Measurements from ENCODE around the gene COG5. TPM values are rescaled to one million over a fixed set of nuclear protein-coding genes. Genes with fewer than 3 reads are reported as not detected.

Gene COG5
- total RNA-seq, 1 donor from 2014 or later, result 69.9 TPM

DNA sequence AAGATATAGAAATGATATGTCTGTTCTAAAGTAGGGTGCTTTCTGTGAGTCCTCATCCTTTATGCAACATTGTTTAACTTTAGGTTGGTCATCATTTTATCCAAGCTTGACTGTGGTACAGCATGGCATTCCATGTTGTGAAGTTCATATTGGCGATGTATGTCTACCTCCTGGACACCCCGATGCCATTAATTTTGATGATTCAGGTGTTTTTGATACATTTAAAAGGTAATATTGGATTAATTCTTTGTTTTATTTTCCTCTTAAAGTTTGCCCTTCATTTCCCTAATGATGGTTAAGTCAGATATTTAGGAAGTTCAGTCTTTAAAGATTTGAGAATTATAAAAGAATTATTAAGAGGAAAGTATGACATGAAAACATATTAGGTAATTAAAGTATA is 373.6 kb downstream of the COG5 start:
- DNase-seq (ENCODE audit: low read depth), result no peak

DNA sequence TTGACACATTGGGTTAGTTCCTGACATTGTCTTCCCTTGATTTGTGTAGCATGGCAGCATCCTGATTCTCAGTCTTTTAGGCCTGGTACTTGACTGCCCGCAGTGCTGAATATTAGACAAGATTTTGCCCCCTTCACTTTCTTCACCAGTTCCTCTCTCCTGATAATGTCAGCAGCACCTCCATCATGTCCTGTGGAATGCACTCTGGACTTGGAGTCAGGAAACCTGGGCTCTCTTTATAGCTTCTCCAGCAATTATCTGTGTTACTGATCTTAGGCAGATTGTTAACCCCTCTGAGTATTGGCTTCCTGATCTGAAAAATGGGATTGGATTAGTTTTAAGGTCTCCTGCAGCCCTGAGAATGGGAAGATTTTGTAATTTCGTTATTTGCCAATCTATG is 375.9 kb downstream of the COG5 start:
- DNase-seq (ENCODE audit: low read depth), result no peak

DNA sequence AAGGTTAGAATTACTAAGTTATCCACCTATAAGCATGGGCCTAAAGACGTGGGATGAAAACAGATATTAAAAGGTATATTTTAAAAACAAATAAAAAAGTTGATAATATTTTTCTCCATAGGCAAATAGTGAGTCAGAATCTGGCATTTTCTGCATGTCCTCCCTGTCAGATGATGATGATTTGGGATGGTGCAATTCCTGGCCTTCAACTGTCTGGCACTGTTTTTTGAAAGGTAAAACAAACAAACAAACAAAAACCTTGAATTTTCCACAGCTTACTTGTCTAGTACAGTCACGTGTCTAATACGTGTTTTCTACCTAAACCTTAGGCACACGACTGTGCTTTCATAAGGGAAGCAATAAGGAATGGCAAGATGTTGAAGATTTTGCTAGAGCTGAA is 377.5 kb downstream of the COG5 start:
- no peak for DNase-seq (ENCODE audit: low read depth)

DNA sequence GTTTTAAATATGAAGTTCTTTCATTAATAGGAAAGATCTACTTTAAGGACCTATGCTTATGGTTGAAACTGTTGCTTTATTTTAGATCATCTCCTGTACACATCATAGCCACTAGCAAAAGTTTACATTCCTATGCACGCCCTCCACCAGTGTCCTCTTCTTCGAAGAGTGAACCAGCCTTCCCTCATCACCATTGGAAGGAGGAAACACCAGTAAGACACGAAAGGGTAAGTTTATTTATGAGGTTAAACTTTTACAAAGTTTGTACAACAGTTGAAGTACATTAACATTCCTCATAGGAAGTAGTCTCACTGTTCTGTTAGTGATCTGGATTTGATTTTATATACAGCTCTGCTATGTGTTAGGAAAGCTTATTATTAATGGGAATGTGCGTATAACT is 378.0 kb downstream of the COG5 start:
- no peak for DNase-seq (ENCODE audit: low read depth)

DNA sequence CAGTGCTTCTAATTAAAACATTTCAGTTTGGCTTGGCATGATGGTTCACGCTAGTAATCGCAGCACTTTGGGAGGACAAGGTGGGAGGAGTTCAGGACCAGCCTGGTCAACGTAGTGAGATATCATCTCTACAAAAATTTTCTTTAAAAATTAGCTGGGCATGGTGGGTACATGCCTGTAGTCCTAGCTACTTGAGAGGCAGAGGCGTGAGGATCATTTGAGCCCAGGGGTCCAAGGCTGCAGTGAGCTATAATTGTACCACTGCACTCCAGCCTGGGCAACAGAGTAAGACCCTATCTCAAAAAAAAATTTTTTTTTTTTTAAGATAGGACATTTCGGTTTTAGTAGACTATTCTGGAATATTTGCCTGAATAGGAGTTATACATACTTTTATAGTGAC is 382.5 kb downstream of the COG5 start:
- DNase-seq (ENCODE audit: low read depth), result no peak

DNA sequence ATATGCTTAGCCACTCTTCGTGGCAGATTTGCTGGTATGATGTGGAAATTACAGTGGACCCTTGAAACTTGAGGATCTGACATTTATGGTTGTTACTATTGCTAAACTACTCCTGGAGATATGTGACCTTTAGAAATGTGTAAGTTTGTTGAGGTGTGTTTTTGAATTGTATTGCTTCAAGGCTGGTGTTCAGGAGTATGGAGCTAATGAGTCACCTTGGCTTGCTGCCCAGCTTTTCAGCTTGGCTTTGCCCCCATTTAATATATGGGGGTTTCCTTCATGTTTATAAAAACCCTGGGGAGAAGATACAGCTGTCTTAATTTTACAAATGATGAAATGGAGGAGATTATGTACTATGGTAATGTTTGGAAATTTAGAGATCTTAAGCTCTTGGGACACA is 383.3 kb downstream of the COG5 start:
- peak; percentile 42 for DNase-seq (ENCODE audit: low read depth)

DNA sequence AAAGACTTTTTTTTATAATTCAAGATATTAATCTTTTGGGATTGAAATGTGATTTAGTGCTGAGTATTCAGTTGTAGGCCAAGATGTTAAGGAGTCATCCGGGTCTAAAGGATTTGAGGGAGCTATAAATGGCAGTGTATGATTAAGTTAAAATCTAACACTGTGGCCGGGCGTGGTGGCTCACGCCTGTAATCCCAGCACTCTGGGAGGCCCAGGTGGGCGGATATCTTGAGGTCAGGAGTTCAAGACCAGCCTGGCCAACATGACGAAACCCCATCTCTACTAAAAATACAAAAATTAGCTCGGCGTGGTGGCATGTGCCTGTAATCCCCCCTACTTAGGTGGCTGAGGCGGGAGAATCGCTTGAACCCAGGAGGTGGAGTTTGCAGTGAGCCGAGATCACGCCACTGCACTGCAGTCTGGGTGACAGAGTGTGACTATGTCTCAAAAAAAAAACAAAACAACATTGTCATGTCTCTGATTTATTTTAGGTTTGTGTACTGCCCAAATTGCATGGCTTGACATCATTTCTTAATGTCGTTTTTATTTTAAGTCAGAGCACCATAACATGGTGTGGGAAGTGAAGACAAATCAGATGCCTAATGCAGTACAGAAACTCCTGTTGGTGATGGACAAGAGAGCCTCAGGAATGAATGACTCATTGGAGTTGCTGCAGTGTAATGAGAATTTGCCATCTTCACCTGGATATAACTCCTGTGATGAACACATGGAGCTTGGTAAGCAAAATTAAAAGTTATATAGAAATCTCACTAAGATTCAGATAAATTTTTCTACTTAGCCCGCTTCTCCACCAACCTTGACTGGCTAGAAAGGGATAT is 384.2 kb downstream of the COG5 start:
- DNase-seq (ENCODE audit: low read depth), result peak; percentile 18

DNA sequence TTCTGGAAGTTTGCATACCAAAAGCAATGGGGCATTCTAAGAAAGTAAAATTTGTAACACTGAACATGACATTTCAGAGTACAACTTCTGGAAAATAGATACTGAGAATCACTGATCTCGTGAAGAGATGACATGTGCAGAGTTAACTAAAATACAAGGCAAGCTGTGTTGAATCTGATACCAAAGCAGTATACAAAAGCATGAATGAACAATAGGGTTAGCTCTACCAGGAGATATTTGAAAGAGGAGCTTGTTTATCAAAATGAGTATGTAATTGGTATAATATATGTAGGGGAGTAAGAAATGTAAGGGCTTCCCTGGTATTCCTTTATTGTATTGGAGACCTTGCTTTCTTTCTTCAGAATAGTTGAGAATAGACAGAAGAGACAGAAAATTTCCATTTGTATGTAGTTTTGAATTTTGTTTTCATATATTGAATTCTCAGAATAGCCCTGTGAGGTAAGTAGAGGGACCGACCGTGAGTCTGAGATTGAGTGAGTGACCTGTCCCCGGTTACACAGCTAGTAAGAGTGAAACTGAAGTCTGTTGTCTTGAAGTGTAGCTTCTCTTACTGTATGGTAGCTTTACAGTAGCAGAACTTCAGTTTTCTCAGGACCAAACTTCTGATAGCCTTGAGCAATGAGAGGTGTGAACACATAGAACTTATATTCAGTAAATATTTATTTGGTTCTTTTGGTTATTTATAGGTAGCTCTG is 389.9 kb downstream of the COG5 start:
- no peak for DNase-seq (ENCODE audit: low read depth)

DNA sequence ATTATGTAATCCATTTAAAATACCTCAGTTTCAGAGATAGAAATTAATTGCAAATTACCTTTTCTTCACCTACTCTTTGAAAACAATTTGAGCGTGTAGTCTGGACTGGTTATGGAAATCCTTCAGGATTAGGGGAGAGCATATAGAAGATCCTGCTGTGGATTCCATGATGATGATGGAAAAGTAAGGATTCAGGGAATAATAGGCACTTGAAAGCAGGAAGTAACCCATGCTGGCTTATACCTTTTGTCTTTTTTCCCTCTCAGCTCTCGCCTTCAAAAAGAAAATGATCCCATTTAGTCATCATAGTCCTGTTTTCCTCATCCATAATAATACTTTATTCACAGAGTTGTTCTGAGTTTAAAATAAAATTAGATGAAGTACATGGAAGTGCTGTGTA is 390.5 kb downstream of the COG5 start:
- no peak for DNase-seq (ENCODE audit: low read depth)

DNA sequence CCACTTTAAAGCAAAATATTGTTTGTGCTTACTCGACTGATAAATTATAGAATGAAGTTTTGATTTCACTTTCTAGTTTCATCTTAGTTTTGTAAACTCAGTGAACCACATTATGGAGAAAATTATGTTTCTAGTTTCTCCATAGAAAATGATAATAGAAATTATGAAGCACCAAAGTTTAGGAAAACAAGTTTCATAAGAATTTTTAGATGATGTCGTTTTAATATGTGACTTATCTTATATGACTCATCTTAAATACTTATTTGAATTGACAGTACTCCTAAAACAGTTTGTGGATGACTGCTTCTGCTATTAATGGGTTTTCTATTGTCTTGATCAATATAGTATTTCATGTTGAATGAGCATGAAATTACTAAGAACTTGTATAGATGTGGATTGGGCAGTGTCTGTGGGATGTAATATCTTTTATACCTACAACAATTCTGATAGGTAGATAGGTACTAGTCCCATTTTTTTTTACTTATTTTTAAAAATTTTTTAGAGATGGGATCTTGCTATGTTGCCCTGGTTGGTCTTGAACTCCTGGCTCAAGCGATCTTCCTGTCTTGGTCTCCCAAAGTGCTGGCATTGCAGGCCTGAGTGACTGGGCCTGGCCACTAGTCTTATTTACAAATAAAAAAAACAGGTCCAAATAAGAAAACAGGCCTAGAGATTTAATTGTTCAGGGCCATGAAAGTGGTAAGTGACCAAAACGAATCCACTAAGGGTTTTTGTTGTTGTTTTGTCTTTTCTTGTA is 391.3 kb downstream of the COG5 start:
- DNase-seq (ENCODE audit: low read depth), result no peak

DNA sequence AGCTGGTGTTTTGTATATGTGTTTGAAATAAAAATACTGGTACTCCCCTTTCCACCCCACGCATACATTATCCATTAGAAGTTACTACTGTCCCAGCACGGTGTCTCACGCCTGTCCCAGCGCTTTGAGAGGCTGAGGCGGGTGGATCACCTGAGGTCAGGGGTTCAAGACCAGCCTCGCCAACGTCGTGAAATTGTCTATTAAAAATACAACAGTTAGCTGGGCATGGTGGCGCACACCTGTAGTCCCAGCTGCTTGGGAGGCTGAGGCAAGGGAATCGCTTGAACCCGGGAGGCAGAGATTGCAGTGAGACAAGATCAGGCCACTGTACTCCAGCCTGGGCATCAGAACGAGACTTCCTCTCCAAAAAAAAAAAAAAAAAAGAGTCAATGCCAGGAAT is 392.2 kb downstream of the COG5 start:
- no peak for DNase-seq (ENCODE audit: low read depth)

DNA sequence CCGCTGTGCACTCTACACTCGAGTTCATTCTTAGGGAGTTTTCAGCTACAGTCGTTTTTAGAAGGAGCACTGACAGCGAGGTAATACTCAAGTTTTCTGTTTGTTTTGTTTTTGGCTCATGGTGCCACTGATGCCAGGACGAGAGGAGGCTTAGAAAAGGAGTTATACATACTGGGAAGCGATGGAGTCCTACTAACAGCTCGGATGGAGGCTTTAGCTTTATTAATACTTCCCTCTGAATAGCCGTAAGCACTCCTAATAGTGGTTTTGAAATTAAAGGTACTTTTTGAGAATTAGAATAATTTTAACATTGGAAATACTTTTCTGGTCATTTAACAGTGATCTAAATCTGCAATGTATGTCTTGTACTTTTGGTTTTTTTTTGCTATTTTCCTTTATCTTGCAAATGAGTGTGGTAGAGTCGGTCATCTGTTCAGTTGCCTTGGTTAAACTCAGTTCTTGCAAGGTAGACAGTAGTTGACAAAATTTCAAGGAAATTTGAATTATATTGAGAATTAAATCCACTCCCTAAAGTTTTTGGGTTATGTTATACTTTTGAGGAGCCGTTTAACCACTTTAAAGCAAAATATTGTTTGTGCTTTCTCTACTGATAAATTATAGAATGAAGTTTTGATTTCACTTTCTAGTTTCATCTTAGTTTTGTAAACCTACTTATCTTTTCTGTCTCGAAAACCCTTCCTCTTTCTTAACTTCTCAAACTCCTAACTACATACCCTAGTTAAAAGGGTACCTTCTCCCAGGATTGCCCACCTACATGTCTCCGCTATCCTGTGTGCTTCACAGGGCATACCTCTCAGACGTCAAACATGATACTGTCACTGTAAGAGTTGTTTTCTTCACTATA is 393.4 kb downstream of the COG5 start:
- DNase-seq (ENCODE audit: low read depth), result no peak

DNA sequence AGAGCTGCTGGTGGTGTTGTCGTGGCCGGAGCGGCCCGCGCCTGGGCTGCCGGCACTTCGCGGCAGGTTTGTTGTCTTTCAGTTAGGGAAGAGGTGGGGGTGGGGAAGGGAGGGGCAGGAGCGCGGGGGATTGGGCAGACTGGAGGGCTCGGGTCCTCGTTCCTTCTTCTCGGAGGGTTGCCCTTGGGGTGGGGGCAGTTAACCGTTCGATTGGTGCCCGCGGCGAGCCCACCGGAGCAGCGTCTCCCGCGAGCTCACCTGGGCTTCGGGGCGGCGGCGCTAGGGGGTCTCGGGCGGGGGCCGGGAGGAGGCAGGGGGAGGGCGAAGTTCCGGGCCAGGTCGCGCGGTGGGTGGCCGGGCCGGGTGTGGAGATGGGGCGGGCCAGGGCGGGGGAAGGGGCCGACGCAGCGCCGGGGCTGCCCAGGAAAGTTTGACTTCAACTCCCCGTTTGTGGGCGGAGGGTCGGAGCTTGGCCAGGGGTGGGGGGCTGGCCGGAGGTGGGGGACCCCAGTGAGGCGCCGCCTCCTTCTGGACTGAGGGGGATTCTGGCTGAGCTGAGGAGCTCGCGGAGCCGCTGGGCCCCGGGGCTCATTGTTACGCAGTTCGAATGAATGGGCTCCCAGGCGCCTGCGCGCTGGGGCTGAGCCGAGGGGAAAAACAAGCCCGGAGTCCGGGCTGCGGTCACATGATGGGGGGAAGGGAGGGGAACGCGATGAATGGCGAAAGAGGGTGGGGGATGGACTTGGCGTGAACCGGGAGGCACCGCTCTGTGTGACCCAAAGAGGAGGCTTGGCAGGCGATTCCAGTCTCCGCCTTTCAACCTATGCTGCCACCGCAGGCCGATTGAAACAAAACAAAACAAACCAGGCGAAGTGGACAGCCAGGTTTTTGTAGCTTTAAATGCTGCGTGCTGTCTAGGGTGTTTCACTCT is 394.3 kb downstream of the COG5 start:
- DNase-seq (ENCODE audit: low read depth), result peak; percentile 99

DNA sequence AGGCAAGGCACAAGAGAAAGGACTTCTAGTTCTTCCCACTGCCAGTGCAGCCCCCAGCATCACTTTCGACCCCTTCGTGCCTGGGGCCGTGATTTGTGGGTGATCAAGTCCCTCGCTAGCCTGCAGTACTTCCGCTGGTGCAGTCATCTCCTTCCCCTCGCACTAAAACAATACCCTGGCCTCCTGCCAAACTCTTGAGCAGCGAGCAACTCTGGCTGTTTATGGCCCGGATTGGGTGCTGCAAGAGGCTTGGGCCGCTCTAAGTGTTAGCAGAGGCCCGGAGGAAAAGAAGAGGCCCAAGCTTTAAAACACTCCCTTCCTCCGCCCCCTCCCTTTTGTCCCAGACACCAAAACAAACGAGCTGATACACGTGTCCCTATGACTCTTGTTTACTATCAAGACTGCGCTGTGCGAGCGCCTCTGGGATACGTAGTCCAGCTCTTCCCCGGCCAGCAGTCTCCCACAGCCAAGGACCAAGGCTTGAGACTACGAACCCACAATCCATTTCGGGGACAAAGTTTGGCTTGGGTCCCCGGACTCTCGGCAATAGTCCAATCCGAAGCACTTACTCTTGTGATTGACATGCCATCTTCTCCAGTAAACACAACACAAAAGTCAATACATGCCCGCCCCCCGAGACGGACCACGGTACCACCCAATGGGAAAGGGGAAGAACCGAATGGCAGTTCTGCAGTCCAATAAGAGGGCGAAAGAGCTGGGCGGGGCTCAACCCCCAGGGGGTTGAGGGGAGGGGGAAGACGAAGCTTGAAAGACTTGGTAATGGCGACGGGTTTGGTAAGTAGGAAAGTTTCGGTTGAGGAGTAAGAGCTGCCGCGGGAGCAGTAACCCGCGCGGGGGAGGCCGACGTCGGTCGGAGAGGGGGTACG is 395.2 kb downstream of the COG5 start, which contains the start of gene HBP1:
HBP1 (plus strand) TSS at position 771 of the 887 bp plus-strand sequence. CDS start 10,891 bp downstream, outside the sequence.
- peak; percentile 100 for DNase-seq (ENCODE audit: low read depth)

DNA sequence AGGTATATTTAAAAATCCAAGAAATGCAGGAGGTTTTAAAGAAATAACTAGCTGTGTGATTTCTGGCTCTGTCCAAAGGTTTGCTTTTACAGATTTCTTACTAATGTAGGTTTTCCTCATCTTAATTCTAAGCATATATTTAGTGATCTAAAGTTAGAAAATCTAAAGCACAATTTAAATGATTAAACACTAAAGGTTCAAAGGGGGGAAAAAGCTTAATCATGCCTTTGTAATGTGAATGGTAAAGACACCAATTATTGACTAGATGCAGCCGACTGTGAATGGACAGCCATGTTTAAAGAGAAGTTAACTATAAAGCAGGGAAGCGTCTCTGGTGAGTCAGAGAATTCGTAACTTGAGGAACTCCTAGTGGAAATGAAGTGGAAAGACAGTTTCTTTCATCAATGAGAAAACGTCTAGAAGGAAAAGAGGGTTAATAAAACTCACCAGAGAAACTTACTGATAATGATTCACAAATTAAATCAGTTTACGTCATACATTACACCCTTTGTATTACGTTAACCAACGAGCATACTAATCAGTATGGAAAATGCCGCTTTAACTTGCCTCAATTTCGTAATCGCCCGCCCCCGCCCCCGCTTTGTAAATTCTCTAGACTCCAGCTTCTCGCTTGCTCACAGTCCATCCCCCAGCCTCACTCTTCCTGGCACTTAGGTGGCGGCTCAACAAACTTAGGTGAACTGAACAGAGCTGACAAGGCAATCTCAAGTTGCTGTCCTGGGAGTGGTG is 396.1 kb downstream of the COG5 start:
- peak; percentile 88 for DNase-seq (ENCODE audit: low read depth)

DNA sequence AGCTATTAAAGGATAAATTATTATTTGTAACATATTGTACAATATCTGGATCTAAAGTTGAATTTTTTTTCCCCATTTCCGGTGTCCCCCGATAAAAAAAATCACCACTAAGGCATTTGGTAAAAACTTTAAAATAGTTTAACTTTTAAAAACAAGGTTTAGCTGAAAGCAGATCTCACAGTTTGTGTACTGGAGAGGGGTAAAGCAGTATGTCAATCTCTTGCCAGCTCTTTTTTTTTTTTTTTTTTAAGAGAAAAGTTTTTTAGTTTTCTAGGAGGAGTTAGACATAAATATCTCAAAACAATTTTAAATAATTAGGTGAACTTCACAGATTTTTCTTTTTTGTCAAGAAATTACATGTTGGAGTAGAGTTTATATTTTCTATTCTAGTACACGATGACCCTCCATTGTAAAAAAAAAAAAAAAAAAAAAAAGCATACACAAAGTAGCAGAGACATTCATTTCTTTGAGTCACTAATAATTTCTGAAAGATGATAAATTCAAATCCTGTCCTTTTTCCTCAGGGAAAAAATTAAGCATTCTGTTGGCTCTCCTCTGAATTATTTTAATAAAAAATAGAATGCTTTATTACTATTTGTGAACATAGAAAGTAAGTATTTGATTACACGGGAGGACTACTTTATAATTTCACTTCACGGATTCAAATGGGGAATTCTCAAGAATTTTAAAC is 396.8 kb downstream of the COG5 start:
- no peak for DNase-seq (ENCODE audit: low read depth)

DNA sequence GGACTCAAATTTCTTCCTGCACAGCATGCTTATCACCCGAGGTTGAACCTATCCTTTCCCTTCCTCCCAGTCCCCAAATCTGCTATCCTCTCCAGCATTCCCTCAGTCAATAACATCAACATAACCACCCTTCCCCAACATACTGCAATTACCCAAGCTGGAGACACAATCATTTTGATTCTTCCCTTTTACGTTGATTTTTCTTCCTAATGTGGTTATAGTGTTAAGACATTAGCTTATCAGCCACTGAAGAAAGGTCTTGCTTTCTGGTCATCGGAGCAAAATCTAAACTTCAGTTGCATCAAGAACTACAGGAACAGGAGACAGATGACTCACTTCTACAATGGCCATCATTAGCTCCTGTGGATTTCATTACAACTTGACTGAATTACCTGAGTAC is 398.4 kb downstream of the COG5 start:
- no peak for DNase-seq (ENCODE audit: low read depth)

All from myocyte (in vitro differentiated cells).